Measurements from ENCODE around the gene TIFAB.

Gene TIFAB

GRCh38 chr5:135444360-135444759 is 7.8 kb downstream of the TIFAB start:
- no peak for DNase-seq

- DNase-seq = no peak
These were observed 8.8 kb downstream of the TIFAB start for GRCh38 chr5:135443161-135443960.

- DNase-seq = no peak
These were observed 9.6 kb downstream of the TIFAB start for GRCh38 chr5:135442431-135443160.

- no peak for DNase-seq
These were observed 10.2 kb downstream of the TIFAB start for GRCh38 chr5:135441919-135442318.

GRCh38 chr5:135441350-135441831 is 10.8 kb downstream of the TIFAB start:
- DNase-seq = no peak

GRCh38 chr5:135440916-135441315 is 11.2 kb downstream of the TIFAB start:
- no peak for DNase-seq

- DNase-seq = no peak
These were observed 12.6 kb downstream of the TIFAB start for GRCh38 chr5:135439231-135440205.

- DNase-seq = no peak
These were observed 13.4 kb downstream of the TIFAB start for GRCh38 chr5:135438636-135439221.

GRCh38 chr5:135437796-135438560 is 14.2 kb downstream of the TIFAB start:
- DNase-seq = peak in 7 of 56 donors; percentile 21 to 54 (median 42)

- DNase-seq = peak in 1 of 56 donors; percentile 47
These were observed 14.7 kb downstream of the TIFAB start for GRCh38 chr5:135437422-135437795.

- no peak for DNase-seq
These were observed 15.2 kb downstream of the TIFAB start for GRCh38 chr5:135436951-135437418.

GRCh38 chr5:135435467-135436330 is 16.5 kb downstream of the TIFAB start:
- no peak for DNase-seq

- DNase-seq = no peak
These were observed 17.3 kb downstream of the TIFAB start for GRCh38 chr5:135434591-135435466.

- no peak for DNase-seq
These were observed 18.3 kb downstream of the TIFAB start for GRCh38 chr5:135433681-135434426.

GRCh38 chr5:135432113-135432512 is 20.0 kb downstream of the TIFAB start:
- DNase-seq = no peak

GRCh38 chr5:135430135-135430437 is 22.1 kb downstream of the TIFAB start:
- no peak for DNase-seq

Data from amygdala (tissue), 56 donors.